Measurements from ENCODE around the gene RNASE11. TPM values are rescaled to one million over a fixed set of nuclear protein-coding genes. Genes with fewer than 3 reads are reported as not detected.

Gene RNASE11
- total RNA-seq, 1 donor from 2014 or later = not detected

DNA sequence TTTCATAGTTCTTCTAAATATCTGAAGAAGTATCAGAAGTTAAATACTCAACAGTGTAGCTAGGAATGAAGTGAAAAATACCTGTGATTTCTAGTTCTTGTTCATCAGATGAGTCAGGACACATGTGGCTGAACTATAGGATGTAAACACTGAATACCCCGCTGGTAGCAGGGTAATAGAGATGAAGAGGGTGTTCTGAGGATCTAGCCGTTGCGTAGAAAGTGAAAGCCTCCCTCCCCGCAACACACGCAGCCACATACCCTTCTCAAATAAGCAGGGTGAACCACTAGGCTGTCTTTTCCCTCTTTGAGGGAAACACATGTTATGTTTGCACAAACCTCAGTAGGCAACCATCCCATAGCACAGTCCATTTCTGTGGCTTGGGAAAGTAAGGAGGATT, 19.8 kb upstream of the RNASE11 start:
- Histone ChIP-seq H3K27me3 (ENCODE audit: low read depth) (no peaks in the 10 kb centered on the region), H3K27ac (replicated peaks) (no peak overlapping the region), H3K36me3 (no peaks in the 10 kb centered on the region), H3K4me3 (no peak overlapping the region), H3K9me3 (replicated peaks) (no peaks in the 10 kb centered on the region), H3K4me1 (peaks cover 30% of the 10 kb centered on the region)
- intact Hi-C loops (cut with micrococcal nuclease) = loop anchor here (10.0 kb wide), 1 partner anchor 193 kb away; the partner anchor contains the start of gene TEP1
- TF ChIP-seq, protein P1, sequence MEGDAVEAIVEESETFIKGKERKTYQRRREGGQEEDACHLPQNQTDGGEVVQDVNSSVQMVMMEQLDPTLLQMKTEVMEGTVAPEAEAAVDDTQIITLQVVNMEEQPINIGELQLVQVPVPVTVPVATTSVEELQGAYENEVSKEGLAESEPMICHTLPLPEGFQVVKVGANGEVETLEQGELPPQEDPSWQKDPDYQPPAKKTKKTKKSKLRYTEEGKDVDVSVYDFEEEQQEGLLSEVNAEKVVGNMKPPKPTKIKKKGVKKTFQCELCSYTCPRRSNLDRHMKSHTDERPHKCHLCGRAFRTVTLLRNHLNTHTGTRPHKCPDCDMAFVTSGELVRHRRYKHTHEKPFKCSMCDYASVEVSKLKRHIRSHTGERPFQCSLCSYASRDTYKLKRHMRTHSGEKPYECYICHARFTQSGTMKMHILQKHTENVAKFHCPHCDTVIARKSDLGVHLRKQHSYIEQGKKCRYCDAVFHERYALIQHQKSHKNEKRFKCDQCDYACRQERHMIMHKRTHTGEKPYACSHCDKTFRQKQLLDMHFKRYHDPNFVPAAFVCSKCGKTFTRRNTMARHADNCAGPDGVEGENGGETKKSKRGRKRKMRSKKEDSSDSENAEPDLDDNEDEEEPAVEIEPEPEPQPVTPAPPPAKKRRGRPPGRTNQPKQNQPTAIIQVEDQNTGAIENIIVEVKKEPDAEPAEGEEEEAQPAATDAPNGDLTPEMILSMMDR (IDR thresholded peaks at IDR 0.05; ENCODE audit: borderline replicate concordance) = no peak
- no peak for DNase-seq

DNA sequence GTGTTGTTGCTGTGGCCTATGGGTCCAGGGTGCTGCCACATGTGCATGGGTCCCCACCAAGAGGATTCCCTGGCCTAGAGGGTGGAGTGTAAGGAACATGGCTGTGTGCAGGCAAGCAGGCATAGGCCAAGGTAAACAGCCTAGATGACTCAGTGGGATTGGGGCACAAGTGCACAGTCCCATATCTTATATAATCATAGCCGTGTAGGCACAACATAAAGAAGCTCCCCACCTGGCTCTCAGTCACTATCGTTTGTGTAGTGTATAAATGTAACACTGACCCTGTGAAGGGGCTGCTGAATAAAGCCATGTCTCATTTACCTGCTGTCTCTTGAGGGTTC, 19.1 kb upstream of the RNASE11 start:
- Histone ChIP-seq H3K4me1 (peaks cover 23% of the 10 kb centered on the region), H3K9me3 (replicated peaks) (no peaks in the 10 kb centered on the region), H3K36me3 (no peaks in the 10 kb centered on the region), H3K4me3 (no peak overlapping the region), H3K27ac (replicated peaks) (no peak overlapping the region), H3K27me3 (ENCODE audit: low read depth) (no peaks in the 10 kb centered on the region)
- intact Hi-C loops (cut with micrococcal nuclease) = loop anchor here (10.0 kb wide), 1 partner anchor 192 kb away; the partner anchor contains the start of gene TEP1
- TF ChIP-seq, protein P1 (IDR thresholded peaks at IDR 0.05; ENCODE audit: borderline replicate concordance) = no peak
- DNase-seq = no peak

DNA sequence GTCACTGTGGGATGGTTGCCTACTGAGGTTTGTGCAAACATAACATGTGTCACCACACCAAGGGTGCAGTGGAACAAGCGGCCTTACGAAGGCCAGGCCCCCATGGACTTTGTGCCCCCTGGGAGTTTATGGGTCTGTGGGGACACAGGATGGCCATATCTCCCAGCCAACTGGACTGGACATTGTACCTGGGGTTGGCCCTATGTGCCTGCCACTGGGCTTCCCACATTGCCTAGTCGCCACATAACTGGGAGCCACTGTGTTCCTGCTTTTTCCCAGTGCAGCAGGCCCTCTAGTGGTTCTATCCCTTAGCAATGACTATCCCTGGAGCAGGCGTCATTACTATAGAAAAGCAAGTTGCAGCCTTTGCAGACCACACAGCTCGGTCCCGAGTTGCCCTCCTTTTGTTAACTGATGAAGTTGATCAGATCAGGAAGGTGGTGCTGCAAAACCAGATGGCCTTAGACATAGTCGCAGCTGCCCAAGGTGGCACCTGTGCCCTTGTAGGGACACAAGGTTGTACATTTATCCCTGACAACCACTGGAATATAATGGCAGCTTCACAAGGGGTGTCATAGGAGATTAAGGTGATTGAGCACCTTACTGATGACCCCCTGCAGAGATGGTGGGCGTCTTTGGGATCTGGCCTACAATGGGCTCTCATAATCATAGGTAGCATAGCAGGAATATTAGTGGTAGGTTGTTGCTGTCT, 18.5 kb upstream of the RNASE11 start:
- no peak for DNase-seq

DNA sequence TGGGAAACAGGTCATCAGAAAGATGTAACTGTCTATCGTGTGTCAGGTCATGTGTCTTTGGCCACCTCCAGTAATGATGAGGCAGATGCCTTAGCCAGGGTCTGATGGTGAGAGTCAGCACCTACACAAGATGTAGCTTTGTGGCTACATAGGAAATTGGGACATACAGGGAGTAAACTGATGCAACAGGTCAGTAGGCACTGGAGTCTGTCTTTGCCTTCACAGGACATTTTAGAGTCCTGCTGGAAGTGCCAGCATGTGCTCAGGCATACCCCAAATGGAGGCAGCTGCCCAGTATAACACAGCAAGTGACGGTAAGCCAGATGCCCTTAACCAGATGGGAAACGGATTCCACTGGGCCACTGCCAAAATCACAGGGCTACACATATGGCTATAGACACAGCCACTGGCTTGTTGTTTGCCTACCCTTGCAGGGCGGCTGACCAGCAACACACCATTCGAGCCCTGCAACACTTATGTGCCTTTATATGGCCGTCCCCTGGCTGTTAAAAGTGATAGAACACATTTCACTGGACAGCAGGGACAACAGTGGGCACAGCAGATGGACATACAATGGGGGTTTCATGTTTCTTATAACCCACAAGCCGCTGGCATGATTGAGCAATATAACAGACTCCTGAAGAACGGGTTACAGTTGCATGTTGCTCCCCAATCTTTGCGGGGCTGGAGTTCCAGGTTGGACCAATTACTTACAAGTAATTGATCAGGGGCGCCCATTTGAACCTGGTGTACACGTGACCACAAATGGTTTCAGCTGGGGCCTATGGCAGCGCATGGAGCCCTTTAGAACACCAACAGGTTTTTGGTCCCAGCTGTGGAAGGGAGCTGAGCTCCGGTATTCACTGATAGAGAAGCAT, 16.3 kb upstream of the RNASE11 start:
- intact Hi-C loops (cut with micrococcal nuclease) = loop anchor here (10.0 kb wide), 1 partner anchor 189 kb away; the partner anchor contains the start of gene TEP1
- TF ChIP-seq, protein P1 (IDR thresholded peaks at IDR 0.05; ENCODE audit: borderline replicate concordance) = no peak

More for the DNA sequence above, 18.5 kb upstream of the RNASE11 start:
- intact Hi-C loops (cut with micrococcal nuclease) = loop anchor here (10.0 kb wide), 1 partner anchor 192 kb away; the partner anchor contains the start of gene TEP1
- Histone ChIP-seq H3K4me3 (no peak overlapping the region), H3K9me3 (replicated peaks) (no peaks in the 10 kb centered on the region), H3K27me3 (ENCODE audit: low read depth) (no peaks in the 10 kb centered on the region), H3K27ac (replicated peaks) (no peak overlapping the region), H3K36me3 (no peaks in the 10 kb centered on the region), H3K4me1 (peaks cover 19% of the 10 kb centered on the region)
- TF ChIP-seq, protein P1 (IDR thresholded peaks at IDR 0.05; ENCODE audit: borderline replicate concordance) = peak; percentile 65

DNA sequence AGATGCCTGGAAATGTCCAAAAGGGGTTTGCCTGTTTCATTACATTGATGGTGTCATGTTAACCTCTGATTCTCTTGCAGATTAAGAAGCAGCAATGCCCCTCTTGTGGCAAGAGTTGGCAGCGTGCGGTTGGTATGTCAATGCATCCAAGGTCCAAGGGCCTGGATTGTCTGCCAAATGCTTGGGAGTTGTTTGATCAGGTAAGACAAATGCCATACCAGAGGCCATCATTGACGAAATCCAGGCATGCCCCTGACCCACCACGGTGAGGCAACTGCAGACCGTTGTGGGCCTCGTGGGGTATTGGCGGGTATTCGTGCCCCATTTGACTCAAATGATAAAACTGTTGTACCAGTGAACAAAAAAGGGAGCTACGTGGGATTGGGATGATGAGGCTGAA, 14.8 kb upstream of the RNASE11 start:
- Histone ChIP-seq H3K9me3 (replicated peaks) (no peaks in the 10 kb centered on the region), H3K4me3 (no peak overlapping the region), H3K4me1 (no peaks in the 10 kb centered on the region), H3K36me3 (no peaks in the 10 kb centered on the region), H3K27ac (replicated peaks) (no peak overlapping the region), H3K27me3 (ENCODE audit: low read depth) (no peaks in the 10 kb centered on the region)
- TF ChIP-seq, protein P1 (IDR thresholded peaks at IDR 0.05; ENCODE audit: borderline replicate concordance) = no peak
- intact Hi-C loops (cut with micrococcal nuclease) = loop anchor here (10.0 kb wide), 1 partner anchor 188 kb away; the partner anchor contains the start of gene TEP1
- no peak for DNase-seq

More for the DNA sequence above, 16.3 kb upstream of the RNASE11 start:
- no peak overlapping the region for H3K4me3 ChIP-seq
- no peak overlapping the region for H3K27ac ChIP-seq (replicated peaks)
- no peaks in the 10 kb centered on the region for H3K36me3 ChIP-seq
- no peaks in the 10 kb centered on the region for H3K4me1 ChIP-seq
- no peaks in the 10 kb centered on the region for H3K9me3 ChIP-seq (replicated peaks)
- no peaks in the 10 kb centered on the region for H3K27me3 ChIP-seq (ENCODE audit: low read depth)
- DNase-seq = no peak

Data from left ventricle myocardium inferior (tissue), 1 donor.